ENCODE results near the gene NDUFS3.

GRCh38 chr11:47536915-47537314, 42.0 kb upstream of the NDUFS3 start:
- TF ChIP-seq, protein P1, sequence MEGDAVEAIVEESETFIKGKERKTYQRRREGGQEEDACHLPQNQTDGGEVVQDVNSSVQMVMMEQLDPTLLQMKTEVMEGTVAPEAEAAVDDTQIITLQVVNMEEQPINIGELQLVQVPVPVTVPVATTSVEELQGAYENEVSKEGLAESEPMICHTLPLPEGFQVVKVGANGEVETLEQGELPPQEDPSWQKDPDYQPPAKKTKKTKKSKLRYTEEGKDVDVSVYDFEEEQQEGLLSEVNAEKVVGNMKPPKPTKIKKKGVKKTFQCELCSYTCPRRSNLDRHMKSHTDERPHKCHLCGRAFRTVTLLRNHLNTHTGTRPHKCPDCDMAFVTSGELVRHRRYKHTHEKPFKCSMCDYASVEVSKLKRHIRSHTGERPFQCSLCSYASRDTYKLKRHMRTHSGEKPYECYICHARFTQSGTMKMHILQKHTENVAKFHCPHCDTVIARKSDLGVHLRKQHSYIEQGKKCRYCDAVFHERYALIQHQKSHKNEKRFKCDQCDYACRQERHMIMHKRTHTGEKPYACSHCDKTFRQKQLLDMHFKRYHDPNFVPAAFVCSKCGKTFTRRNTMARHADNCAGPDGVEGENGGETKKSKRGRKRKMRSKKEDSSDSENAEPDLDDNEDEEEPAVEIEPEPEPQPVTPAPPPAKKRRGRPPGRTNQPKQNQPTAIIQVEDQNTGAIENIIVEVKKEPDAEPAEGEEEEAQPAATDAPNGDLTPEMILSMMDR (IDR thresholded peaks at IDR 0.05): no peak
- TF ChIP-seq POLR2A (IDR thresholded peaks at IDR 0.05): no peak

Measured in body of pancreas (tissue), 4 donors.